ENCODE results near the gene DNAJB2.

The DNAJB2 gene

DNA sequence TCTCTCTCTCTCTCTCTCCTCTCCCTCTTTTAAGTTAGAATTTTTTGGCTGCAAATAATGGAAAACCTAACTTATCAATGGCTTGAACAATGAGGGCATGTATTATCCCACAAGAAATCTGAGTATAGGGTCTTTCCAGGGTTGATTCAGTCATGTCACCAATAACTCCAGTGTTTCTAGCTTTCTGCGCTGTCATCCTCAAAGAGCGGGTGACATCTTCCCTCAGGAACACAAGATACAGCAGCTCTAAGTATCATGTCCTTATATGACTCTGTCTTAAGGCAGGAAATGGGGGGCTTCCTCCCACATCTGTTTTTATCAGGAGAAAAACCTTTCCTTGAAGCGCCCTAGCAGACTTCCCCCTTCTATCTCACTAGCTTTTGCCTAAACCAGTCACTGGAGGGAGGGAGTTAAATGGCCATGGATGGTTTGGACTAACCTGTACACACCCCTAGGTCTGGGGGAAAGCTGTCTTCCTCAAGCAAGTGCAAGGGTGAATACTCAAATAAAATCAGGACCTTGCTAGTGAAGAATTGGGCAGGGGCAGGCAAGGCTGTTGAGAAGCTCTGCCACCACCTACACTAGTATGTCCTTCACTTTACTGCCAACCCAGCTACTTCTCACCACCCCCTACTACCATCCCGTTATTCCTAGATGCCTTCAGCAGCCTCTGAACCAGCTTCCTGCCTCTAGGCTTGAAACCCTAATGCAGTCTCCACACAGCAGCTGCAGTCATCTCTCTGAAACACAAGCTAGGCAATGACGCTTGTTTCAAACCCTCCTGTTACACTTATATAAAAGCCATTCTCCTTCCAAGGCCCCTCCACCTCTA lies 17.9 kb upstream of the DNAJB2 start:
- TF ChIP-seq, protein P1, sequence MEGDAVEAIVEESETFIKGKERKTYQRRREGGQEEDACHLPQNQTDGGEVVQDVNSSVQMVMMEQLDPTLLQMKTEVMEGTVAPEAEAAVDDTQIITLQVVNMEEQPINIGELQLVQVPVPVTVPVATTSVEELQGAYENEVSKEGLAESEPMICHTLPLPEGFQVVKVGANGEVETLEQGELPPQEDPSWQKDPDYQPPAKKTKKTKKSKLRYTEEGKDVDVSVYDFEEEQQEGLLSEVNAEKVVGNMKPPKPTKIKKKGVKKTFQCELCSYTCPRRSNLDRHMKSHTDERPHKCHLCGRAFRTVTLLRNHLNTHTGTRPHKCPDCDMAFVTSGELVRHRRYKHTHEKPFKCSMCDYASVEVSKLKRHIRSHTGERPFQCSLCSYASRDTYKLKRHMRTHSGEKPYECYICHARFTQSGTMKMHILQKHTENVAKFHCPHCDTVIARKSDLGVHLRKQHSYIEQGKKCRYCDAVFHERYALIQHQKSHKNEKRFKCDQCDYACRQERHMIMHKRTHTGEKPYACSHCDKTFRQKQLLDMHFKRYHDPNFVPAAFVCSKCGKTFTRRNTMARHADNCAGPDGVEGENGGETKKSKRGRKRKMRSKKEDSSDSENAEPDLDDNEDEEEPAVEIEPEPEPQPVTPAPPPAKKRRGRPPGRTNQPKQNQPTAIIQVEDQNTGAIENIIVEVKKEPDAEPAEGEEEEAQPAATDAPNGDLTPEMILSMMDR (IDR thresholded peaks at IDR 0.05; ENCODE audit: low read depth, low read length) = no peak
- H3K4me3 ChIP-seq (ENCODE audit: low read depth, low read length) = no peak overlapping the region
- in situ Hi-C loops (cut with HindIII; ENCODE audit: low sequenced_read_pairs) = no loop called here
- DNase-seq (ENCODE audit: low read depth, low spot score) = no peak

DNA sequence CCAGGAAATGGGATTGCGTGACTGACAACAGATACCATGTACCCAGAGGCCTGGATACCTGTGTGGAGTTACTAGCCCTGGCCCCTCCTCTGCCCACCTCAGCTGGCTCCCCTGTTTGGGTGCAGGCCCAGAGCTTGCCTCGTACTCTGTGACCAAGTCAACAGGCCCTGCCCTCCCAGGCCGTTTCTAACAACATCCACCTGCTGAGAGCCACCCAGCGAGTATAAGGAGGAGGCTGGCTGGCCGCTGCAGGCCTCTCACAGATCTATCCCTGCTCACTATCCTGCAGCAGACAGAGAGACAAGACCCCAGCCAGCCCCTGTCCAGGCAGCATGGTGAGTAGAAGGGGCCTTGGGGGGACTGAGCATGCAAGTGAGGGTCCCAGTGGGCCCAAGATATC lies 12.9 kb upstream of the DNAJB2 start:
- in situ Hi-C loops (cut with HindIII; ENCODE audit: low sequenced_read_pairs) = no loop called here
- H3K4me3 ChIP-seq (ENCODE audit: low read depth, low read length) = no peak overlapping the region
- DNase-seq (ENCODE audit: low read depth, low spot score) = no peak
- TF ChIP-seq, protein P1 (IDR thresholded peaks at IDR 0.05; ENCODE audit: low read depth, low read length) = no peak

DNA sequence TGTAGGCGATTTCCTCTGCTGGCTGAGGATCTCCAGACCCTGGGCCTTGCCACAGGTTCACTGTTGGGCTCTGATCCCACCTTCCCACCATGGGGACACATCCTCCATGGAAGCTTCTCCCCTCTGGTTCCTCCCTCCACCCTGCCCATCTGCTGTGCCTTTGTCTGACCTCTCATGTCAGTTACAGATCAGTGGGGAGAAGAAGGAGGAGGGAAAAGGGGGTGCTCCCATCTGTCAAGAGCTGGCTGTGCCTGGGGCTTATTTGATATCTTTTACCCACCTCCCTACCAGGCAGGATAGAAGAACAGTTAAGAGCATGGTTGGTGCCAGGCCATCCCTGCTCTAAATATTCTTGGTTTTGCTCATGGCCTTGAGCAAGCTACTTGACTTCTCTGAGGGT lies 12.3 kb upstream of the DNAJB2 start:
- DNase-seq (ENCODE audit: low read depth, low spot score) = no peak
- TF ChIP-seq, protein P1 (IDR thresholded peaks at IDR 0.05; ENCODE audit: low read depth, low read length) = no peak
- in situ Hi-C loops (cut with HindIII; ENCODE audit: low sequenced_read_pairs) = no loop called here
- H3K4me3 ChIP-seq (ENCODE audit: low read depth, low read length) = no peak overlapping the region

DNA sequence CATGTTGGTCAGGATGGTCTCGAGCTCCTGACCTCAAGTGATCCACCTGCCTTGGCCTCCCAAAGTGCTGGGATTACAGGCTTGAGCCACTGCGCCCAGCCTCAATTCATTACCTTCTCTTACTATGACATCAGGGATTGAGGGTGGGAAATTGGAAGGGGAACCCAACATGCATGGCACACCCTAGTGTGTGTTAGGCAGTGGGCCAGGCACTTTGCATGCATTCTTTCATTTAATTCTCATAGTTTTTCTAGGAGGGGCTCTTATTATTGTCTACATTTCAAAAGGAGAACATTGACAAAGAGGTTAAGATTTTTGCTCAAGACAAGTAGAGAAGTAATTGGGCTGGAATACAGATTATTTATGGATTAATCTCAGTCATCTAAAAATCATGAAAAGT lies 10.9 kb upstream of the DNAJB2 start:
- no peak overlapping the region for H3K4me3 ChIP-seq (ENCODE audit: low read depth, low read length)
- in situ Hi-C loops (cut with HindIII; ENCODE audit: low sequenced_read_pairs) = no loop called here
- DNase-seq (ENCODE audit: low read depth, low spot score) = no peak
- TF ChIP-seq, protein P1 (IDR thresholded peaks at IDR 0.05; ENCODE audit: low read depth, low read length) = no peak

DNA sequence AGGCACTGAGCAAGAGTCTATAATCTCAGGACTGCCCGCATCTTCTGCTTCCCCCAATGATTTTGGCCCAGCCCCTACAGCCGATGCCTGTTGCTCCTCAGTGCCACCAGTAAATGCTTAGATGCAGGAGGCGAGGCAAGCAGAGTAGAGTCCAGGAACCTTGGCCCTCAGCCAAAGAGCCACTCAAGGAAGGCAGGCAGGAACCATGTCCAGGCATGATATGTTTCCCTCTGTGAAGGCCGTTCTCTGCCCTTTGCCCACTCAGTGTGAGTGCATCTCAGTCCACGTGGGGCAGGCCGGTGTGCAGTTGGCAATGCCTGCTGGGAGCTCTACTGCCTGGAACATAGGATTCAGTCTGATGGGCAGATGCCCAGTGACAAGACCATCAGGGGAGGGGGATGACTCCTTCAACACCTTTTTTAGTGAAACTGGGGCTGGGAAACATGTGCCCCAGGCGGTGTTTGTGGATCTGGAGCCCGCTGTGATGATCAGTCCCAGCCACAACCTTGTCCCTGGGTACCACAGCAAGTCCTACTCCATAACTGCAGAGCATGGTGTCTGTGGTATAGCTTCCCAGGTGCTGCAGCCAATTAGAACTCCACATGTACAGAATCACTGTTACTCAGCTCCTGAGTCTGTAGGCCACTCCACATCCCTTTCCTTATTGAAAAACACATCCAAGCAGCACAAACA lies 9.7 kb upstream of the DNAJB2 start:
- no peak for DNase-seq (ENCODE audit: low read depth, low spot score)
- TF ChIP-seq, protein P1 (IDR thresholded peaks at IDR 0.05; ENCODE audit: low read depth, low read length) = no peak
- in situ Hi-C loops (cut with HindIII; ENCODE audit: low sequenced_read_pairs) = no loop called here
- no peak overlapping the region for H3K4me3 ChIP-seq (ENCODE audit: low read depth, low read length)

DNA sequence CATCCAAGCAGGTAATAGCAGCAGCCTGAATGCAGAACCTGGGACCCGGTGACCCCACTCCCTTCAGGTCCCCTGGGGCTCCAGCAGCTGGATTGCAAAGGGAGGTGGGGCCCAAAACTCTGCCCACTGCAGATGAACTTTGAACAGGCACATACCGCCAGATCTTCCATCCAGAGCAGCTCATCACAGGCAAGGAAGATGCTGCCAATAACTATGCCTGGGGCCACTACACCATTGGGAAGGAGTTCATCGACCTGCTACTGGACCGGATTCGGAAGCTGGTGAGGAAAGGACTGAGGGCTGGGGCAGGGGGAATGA lies 9.2 kb upstream of the DNAJB2 start:
- DNase-seq (ENCODE audit: low read depth, low spot score) = no peak
- in situ Hi-C loops (cut with HindIII; ENCODE audit: low sequenced_read_pairs) = no loop called here
- no peak overlapping the region for H3K4me3 ChIP-seq (ENCODE audit: low read depth, low read length)
- TF ChIP-seq, protein P1 (IDR thresholded peaks at IDR 0.05; ENCODE audit: low read depth, low read length) = no peak
